T-helper 17 cell (primary cell): ENCODE measurements around the gene ODF4. TPM values are rescaled to one million over a fixed set of nuclear protein-coding genes. Genes with fewer than 3 reads are reported as not detected.

ENCODE experiments used
- ATAC-seq: fragments of 150-1000 bp; cut with Tn5 transposase; 2 replicates; pipeline ENCODE4 v1.10.0; 2021; ENCODE audit warnings: mild to moderate bottlenecking, moderate library complexity
- DNase-seq, 3 donors: peaks; one replicate each; pipeline versions ENCODE4 v3.0.0 to v3.0.0-alpha.2; 2020 to 2021
- H3K9me3 ChIP-seq: one replicate; pipeline ENCODE4 v1.7.0; 2013; ENCODE audit warnings: low read length, mild to moderate bottlenecking; ENCODE audit not compliant: control insufficient read depth, poor library complexity, severe bottlenecking
- H3K27ac Mint-ChIP-seq: one replicate; pipeline ENCODE4 v1.8.0; 2022; ENCODE audit warnings: mild to moderate bottlenecking, moderate library complexity, mixed read lengths
- H3K27me3 Mint-ChIP-seq: one replicate; pipeline ENCODE4 v1.8.0; 2022; ENCODE audit warnings: mixed read lengths
- H3K36me3 Mint-ChIP-seq: one replicate; pipeline ENCODE4 v1.8.0; 2022; ENCODE audit warnings: low read depth, mixed read lengths
- H3K4me1 Mint-ChIP-seq: one replicate; pipeline ENCODE4 v1.8.0; 2022; ENCODE audit warnings: mild to moderate bottlenecking, mixed read lengths
- H3K4me3 Mint-ChIP-seq: one replicate; pipeline ENCODE4 v1.8.0; 2022; ENCODE audit warnings: mild to moderate bottlenecking, moderate library complexity, mixed read lengths
- total RNA-seq, 4 donors: library from RNA in 2 of 4; stranded (reverse) in 2 of 4; gene quantifications; one replicate each; pipeline ENCODE4 v1.2.3 and lab custom pipeline; 2022 to 2026

ODF4 gene, protein sequence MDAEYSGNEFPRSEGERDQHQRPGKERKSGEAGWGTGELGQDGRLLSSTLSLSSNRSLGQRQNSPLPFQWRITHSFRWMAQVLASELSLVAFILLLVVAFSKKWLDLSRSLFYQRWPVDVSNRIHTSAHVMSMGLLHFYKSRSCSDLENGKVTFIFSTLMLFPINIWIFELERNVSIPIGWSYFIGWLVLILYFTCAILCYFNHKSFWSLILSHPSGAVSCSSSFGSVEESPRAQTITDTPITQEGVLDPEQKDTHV
- total RNA-seq: not detected
- 0 reads per million in 2 donors for total RNA-seq (lab: John Stamatoyannopoulos, UW)

DNA sequence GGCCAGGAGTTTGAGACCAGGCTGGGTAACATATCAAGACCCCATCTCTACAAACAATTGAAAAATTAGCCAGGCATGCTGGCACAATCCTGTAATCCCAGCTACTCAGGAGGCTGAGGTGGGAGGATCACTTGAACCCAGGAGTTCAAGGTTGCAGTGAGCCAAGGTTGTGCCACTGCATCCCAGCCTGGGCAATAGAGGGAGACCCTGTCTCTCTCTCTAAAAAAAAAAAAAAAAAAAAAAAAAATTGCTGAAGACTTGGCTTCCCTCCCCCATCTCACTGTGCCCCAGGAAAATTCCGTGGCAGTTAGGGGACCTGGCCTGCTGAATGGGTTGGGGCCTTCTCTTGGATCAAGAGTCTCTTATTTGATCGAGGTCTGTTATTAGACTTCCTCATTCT is at the start of gene ODF4:
ODF4 (plus strand) TSS at position 301 of the 400 bp plus-strand sequence. CDS start 212 bp downstream, outside the sequence.
- no peak for DNase-seq
- Mint-ChIP-seq H3K4me1 (peaks cover 6% of the 10 kb centered on the region), H3K4me3 (no peak within 1 kb of the TSS), H3K27me3 (peaks cover 5% of the 10 kb centered on the region), H3K27ac (peak within 1 kb of the TSS; percentile 47), H3K36me3 (no peaks in the 10 kb centered on the region)
- ATAC-seq: no peak
- H3K9me3 ChIP-seq: no peaks in the 10 kb centered on the region

DNA sequence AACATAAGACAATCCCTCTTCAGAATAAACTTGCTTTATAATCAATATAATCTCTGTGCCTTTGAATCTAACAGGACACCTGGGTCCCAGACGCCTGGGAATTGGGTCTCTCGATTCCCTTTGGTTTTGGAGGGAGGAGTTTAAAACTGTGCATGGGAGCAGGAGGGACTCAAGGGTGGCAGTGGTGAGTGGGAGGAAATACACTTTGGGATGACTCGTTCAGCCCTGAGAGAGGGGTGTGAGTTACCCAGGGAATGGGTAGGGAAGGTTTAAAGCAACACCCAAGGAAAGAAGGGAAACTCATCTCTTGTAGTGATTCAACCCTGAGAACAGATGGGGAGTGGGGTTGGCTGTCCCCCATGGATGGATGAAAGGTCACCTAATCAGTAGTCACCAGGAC is 49.6 kb upstream of the ODF4 start:
- H3K27ac Mint-ChIP-seq: peak overlapping the region; percentile 69

DNA sequence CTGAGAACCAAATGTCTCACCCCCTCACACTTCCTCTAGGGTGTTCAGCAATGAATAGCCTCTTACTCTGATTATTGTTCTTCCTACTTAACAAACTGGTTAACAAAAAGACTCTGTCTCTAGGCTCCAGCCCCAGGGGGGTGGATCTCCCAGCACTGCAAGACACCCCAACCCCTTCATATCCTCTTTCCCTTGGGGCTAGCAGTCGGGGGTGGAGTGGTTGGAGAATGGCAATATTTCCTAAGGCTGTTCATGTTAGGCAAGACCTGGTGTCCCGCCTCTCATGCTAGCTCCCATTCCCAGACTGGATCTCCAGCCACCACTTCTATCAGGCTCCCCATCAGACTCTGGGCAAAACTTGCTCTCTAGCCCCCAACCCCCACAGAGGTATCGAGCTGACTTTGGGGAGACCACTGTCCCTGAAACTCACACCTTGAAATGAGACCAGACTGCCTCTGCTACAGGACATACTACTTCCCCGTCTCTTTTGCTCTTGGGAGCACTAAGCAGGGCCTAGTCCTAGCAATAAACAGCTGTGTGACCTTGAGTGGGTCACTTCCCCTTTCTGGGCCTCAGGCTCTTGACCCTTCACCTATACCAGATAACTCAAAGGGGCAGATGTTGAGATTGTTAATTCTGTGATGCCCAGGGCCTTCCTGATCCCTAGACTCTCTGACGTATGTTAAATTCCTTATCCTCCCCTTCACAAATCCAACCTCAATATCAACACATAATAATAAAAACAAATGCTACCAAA is 46.8 kb upstream of the ODF4 start:
- Mint-ChIP-seq H3K27ac (peak overlapping the region; percentile 49), H3K4me3 (no peak overlapping the region), H3K36me3 (no peaks in the 10 kb centered on the region), H3K27me3 (no peaks in the 10 kb centered on the region), H3K4me1 (peaks cover 39% of the 10 kb centered on the region)
- no peak for ATAC-seq
- no peaks in the 10 kb centered on the region for H3K9me3 ChIP-seq
- DNase-seq: no peak

More for the DNA sequence above, 49.6 kb upstream of the ODF4 start:
- peaks cover 36% of the 10 kb centered on the region for H3K4me1 Mint-ChIP-seq
- no peak for ATAC-seq
- H3K4me3 Mint-ChIP-seq: peak overlapping the region; percentile 94
- DNase-seq: no peak
- no peaks in the 10 kb centered on the region for H3K9me3 ChIP-seq
- H3K36me3 Mint-ChIP-seq: no peaks in the 10 kb centered on the region
- H3K27me3 Mint-ChIP-seq: no peaks in the 10 kb centered on the region

DNA sequence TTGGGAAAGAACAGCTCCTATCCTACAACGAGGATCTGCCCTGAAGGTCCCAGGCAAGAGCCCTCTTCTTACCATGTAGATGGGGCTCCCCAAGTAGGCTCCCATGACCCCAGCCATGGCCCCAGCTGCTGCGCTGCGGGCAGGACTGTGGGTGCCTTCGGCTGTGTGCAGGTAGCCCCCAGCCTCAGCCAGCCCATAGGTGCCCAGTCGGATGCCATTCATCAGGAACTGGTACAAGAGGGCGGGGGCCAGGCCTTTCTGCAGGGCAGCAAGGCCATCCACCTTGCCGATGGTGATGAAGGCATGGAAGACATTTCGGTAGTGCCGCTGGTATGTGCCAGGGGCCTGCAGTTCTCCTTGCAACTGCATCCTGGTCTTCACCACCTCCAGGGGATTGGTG is 45.3 kb upstream of the ODF4 start:
- peak overlapping the region; percentile 95 for H3K27ac Mint-ChIP-seq
- ATAC-seq: no peak
- no peaks in the 10 kb centered on the region for H3K9me3 ChIP-seq
- H3K4me3 Mint-ChIP-seq: peak overlapping the region; percentile 96
- H3K4me1 Mint-ChIP-seq: peaks cover 34% of the 10 kb centered on the region
- no peak for DNase-seq
- H3K27me3 Mint-ChIP-seq: no peaks in the 10 kb centered on the region
- H3K36me3 Mint-ChIP-seq: no peaks in the 10 kb centered on the region

DNA sequence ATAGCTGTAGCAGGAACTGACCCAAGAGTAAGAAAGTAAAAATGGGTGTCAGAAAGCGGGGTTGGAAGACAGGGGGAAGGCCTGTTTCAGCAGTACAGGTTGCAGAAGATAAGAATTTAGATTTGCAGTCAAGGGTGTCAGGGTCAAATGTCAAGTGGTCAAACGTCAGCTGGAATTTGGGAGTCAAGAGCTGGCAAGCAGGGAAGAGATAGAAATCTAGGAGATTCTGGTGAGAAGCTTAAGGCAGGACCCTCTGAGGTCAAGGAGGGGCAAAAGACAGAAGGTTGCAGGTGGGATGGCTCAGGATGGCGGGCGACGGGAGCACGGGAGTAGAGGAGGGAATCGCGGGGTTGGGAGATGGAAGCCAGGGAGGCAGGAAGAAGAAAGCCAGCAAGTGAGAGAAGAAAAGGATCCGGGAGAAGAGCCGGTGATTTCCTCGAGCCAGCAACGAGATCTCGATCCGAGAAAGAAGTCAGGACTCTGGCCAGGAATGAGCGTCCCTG is 44.8 kb upstream of the ODF4 start:
- Mint-ChIP-seq H3K4me1 (peaks cover 31% of the 10 kb centered on the region), H3K27me3 (no peaks in the 10 kb centered on the region), H3K36me3 (no peaks in the 10 kb centered on the region), H3K4me3 (peak overlapping the region; percentile 96), H3K27ac (peak overlapping the region; percentile 95)
- ATAC-seq (no peak), DNase-seq (no peak)
- H3K9me3 ChIP-seq: no peaks in the 10 kb centered on the region

DNA sequence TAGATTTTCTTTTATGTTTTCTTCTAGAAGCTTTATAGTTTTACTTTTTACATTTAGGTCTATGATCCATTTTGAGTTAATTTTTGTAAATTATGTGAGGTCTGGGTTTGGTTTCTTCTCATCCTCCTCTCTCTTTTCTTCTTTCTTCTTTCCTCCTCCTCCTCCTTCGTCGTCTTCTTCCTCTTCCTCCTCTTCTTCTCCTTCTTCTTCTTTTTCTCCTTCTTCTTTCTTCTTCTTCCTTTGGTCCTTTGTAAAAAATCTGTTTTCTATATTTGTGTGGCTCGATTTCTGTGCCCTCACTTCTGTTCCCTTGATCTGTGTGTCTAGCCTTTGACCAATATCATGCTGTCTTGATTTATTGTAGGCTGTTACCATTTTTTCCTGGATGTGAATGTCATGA is 39.4 kb upstream of the ODF4 start:
- Mint-ChIP-seq H3K4me3 (no peak overlapping the region), H3K27me3 (peaks cover 5% of the 10 kb centered on the region), H3K36me3 (no peaks in the 10 kb centered on the region), H3K27ac (no peak overlapping the region), H3K4me1 (peaks cover 15% of the 10 kb centered on the region)
- H3K9me3 ChIP-seq: no peaks in the 10 kb centered on the region
- ATAC-seq (no peak), DNase-seq (no peak)

DNA sequence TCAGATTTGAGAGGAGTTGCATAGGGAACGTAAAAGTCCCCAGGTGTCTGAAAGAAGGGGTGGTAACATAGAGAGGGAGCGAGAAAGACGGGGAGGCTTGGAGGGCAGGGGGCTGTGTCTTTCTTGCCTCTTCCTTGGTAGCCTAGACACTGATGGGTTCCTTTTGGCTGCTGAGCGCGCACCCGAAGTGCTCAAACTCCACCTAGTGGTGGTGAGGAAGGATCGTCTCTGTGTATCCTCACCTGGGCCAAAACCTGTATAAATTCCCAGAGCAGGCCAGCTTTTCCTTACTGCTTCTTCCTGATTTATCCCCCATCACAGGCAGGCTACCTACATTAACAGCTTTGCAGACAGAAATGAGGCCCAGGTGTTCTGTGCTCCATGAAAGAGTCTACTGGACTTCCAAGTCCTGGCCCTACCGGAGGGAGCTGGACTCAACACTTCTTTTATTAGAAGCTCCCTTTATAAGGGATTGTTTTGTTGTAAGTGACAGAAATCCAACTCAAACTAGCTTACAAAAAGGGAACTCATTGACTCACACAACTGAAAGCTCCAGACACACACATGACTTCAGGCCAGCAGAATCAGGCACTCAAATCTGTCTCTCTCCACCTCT is 38.9 kb upstream of the ODF4 start:
- H3K27me3 Mint-ChIP-seq: peaks cover 5% of the 10 kb centered on the region
- no peaks in the 10 kb centered on the region for H3K36me3 Mint-ChIP-seq
- no peak overlapping the region for H3K27ac Mint-ChIP-seq
- ATAC-seq (peak; percentile 94), DNase-seq (peak; percentile 30 to 49 (median 39))
- H3K9me3 ChIP-seq: no peaks in the 10 kb centered on the region
- peaks cover 14% of the 10 kb centered on the region for H3K4me1 Mint-ChIP-seq
- no peak overlapping the region for H3K4me3 Mint-ChIP-seq

DNA sequence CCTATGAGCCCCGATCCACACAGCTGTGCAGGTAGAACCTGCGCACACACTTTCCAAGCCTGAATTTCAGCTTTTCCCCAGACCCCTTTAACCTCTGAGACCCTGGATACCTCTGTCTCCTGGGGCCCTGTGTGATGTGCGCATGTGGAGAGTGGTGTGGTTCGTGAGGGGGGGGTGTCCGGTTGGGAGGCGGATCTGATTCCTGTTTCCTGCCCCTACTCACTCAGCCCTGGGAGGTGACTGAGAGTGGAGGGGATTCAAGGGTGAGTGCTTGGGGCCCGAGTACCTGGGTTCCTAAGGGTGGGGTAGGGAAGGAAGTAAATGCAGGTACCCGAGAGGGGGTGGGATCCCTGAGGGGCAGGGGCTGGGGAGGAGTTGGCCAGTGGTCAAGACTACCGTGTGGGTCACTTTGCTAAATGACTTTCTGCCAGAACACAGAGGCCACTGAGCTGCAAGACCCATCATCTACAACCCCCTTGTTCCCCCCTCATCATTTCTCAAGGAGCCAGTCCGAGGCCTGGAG is 29.0 kb upstream of the ODF4 start:
- DNase-seq: no peak
- H3K9me3 ChIP-seq: no peaks in the 10 kb centered on the region
- no peak for ATAC-seq
- Mint-ChIP-seq H3K36me3 (peaks cover 2% of the 10 kb centered on the region), H3K27me3 (peaks cover 41% of the 10 kb centered on the region), H3K27ac (no peak overlapping the region), H3K4me3 (no peak overlapping the region), H3K4me1 (peaks cover 2% of the 10 kb centered on the region)

DNA sequence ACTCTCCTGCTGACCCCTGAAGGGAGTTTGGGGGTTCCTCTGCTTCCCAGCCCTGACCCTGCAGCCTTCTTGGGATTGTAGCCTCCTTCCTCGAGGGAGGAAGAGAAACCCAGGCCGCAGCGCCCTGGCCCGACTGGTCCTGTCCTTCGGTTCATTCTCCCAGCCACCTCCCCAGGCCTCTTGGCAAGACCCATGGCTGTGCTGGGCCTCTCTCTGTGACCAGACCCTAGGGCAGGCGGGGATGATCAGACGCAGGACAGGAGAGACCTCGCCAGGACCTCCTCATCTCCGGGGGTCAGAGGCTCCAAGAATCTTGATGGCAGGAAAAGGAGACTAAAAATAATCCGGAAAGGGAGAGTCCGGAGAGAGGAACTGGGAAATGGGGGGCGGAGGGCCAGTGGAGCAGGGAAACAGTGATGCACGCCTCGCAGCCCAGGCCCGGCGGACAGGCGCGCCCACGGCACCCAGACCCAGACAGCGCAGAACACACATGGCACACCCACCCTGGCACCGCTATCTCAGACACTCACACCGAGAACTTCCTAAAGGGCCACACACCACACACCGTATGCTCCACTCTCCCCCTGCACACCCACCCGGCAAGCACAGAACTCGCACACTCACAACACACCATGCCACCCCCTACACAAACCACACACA is 28.4 kb upstream of the ODF4 start:
- H3K9me3 ChIP-seq: no peaks in the 10 kb centered on the region
- ATAC-seq (no peak), DNase-seq (no peak)
- Mint-ChIP-seq H3K27ac (no peak overlapping the region), H3K27me3 (peaks cover 47% of the 10 kb centered on the region), H3K4me1 (peaks cover 2% of the 10 kb centered on the region), H3K36me3 (peaks cover 5% of the 10 kb centered on the region), H3K4me3 (no peak overlapping the region)

DNA sequence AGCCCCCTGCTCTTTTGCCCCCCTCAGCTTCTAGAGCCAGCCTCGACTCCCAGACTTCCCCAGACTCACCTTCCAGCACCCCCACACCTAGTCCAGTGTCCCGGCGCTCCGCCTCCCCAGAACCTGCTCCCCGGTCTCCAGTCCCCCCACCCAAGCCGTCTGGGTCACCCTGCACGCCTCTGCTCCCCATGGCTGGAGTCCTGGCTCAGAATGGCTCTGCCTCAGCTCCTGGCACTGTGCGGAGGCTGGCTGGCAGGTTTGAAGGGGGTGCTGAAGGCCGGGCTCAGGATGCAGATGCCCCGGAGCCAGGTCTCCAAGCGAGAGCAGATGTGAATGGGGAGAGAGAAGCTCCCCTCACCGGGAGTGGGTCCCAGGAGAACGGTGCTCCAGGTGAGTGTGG is 27.4 kb upstream of the ODF4 start:
- peaks cover 5% of the 10 kb centered on the region for H3K36me3 Mint-ChIP-seq
- ATAC-seq: no peak
- peaks cover 49% of the 10 kb centered on the region for H3K27me3 Mint-ChIP-seq

DNA sequence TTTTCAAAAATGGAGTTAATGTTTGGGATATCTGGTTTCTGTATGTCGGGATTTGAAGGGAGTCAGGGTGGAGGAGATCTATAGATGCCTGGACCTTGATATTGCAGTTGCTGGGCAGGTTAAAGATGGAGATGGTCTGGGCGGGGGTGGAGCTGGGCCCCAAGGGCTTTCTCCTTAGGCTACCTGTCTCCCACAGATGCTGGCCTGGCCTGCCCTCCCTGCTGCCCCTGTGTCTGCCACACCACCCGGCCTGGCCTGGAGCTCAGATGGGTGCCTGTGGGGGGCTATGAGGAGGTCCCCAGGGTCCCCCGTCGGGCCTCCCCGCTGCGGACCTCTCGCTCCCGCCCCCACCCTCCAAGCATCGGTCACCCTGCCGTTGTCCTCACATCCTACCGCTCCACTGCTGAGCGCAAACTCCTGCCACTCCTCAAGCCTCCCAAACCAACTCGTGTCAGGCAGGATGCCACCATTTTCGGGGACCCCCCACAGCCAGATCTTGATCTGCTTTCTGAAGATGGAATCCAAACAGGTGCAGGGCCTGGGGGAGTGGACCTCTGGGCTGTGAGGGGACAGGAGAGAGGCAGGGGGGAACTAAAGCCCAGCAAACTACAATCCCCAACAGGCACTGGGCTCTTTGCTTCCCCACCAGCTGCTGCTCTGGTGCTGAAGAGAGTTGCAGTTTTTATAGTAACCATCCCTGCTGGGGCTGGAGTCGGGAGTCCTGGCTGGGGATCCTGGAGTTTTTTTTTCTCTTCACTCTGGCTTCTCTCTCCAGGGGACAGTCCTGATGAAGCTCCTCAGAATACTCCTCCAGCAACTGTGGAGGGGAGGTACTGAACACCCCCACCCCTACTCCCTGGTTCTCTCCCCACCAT is 26.7 kb upstream of the ODF4 start:
- Mint-ChIP-seq H3K27ac (no peak overlapping the region), H3K4me1 (peaks cover 2% of the 10 kb centered on the region), H3K4me3 (no peak overlapping the region), H3K27me3 (peaks cover 49% of the 10 kb centered on the region), H3K36me3 (peaks cover 5% of the 10 kb centered on the region)
- DNase-seq: no peak
- ATAC-seq: no peak
- H3K9me3 ChIP-seq: no peaks in the 10 kb centered on the region

More for the DNA sequence above, 27.4 kb upstream of the ODF4 start:
- H3K9me3 ChIP-seq: no peaks in the 10 kb centered on the region
- DNase-seq: no peak
- Mint-ChIP-seq H3K4me3 (no peak overlapping the region), H3K4me1 (peaks cover 2% of the 10 kb centered on the region), H3K27ac (no peak overlapping the region)
